HEK293 (cell line): ENCODE results near the gene PRR35.

ENCODE experiments used
- CTCF ChIA-PET: fragments of 350-600 bp; formaldehyde crosslinking; extraction: SDS; loops from one replicate; lab custom pipeline; 2021; ENCODE audit warnings: antibody characterized with exemption; lab: Yijun Ruan, JAX
- POLR2A ChIA-PET: fragments of 300-600 bp; formaldehyde crosslinking; extraction: SDS; loops from one replicate; lab custom pipeline; 2020; ENCODE audit warnings: antibody characterized with exemption, inconsistent platforms; lab: Yijun Ruan, JAX
- H3K27ac ChIP-seq: fragments of 200-500 bp; sonication (Bioruptor generic); 2 replicates; pipeline ENCODE4 v1.5.1; 2014; ENCODE audit warnings: low read depth, low read length, control low read depth, inconsistent platforms; ENCODE audit errors: extremely low read depth
- H3K36me3 ChIP-seq, 2 experiments: fragments of 200-500 bp in 1 of 2; sonication (Bioruptor generic) in 1 of 2; 1 replicate in 1 of 2; 2 replicates in 1 of 2; pipeline ENCODE4 v1.5.1; 2014 to 2017; ENCODE audit warnings: inconsistent platforms in 2 of 2, low read length in 2 of 2; ENCODE audit not compliant: control insufficient read depth in 2 of 2, insufficient read depth in 1 of 2
- H3K4me1 ChIP-seq: fragments of 200-500 bp; sonication (Bioruptor generic); 2 replicates; pipeline ENCODE4 v1.5.1; 2014; ENCODE audit warnings: mild to moderate bottlenecking, low read length, inconsistent platforms; ENCODE audit not compliant: control insufficient read depth, insufficient read depth
- H3K4me3 ChIP-seq: 2 replicates; pipeline ENCODE4 v1.5.1; 2011; ENCODE audit warnings: low read depth, mild to moderate bottlenecking, control low read depth, low read length, moderate library complexity
- H3K9me3 ChIP-seq: fragments of 200-500 bp; sonication (Bioruptor generic); 2 replicates; pipeline ENCODE4 v1.5.1; 2014; ENCODE audit warnings: low read depth, low read length, inconsistent platforms; ENCODE audit not compliant: control insufficient read depth, insufficient read depth
- KLF17 ChIP-seq: fragments of 450-650 bp; formaldehyde crosslinking; IDR thresholded peaks from 2 replicates; pipeline ENCODE4 v1.5.1; 2016; ENCODE audit warnings: missing biosample characterization, missing genetic modification characterization
- PATZ1 ChIP-seq: fragments of 450-650 bp; formaldehyde crosslinking; IDR thresholded peaks from 2 replicates; pipeline ENCODE4 v1.5.1; 2016; ENCODE audit warnings: missing biosample characterization, missing genetic modification characterization
- PBX3 ChIP-seq: sonication (generic); formaldehyde crosslinking; IDR thresholded peaks from 2 replicates; pipeline ENCODE4 v1.8.1; 2022; ENCODE audit warnings: mild to moderate bottlenecking, moderate library complexity, missing genetic modification reagents
- TRIM28 ChIP-seq: IDR thresholded peaks from 2 replicates; pipeline ENCODE4 v1.6.1; 2011; ENCODE audit warnings: low read length, control low read depth, borderline replicate concordance
- ZBTB11 ChIP-seq: fragments of 450-650 bp; formaldehyde crosslinking; conservative IDR thresholded peaks from 2 replicates; pipeline ENCODE4 v1.5.1; 2016; ENCODE audit warnings: low read depth, missing biosample characterization, missing genetic modification characterization
- ZBTB26 ChIP-seq: fragments of 450-650 bp; formaldehyde crosslinking; optimal IDR thresholded peaks from 2 replicates; pipeline ENCODE3; 2016; ENCODE audit warnings: missing biosample characterization, mild to moderate bottlenecking, missing genetic modification characterization
- ZBTB8A ChIP-seq: fragments of 450-650 bp; formaldehyde crosslinking; IDR thresholded peaks from 2 replicates; pipeline ENCODE4 v1.5.1; 2016; ENCODE audit warnings: missing biosample characterization, missing genetic modification characterization
- ZFHX2 ChIP-seq: fragments of 450-650 bp; formaldehyde crosslinking; conservative IDR thresholded peaks from 2 replicates; pipeline ENCODE4 v1.5.1; 2016; ENCODE audit warnings: missing biosample characterization, missing genetic modification characterization
- ZFP69B ChIP-seq: fragments of 450-650 bp; formaldehyde crosslinking; IDR thresholded peaks from 2 replicates; pipeline ENCODE4 v1.5.1; 2016; ENCODE audit warnings: missing biosample characterization, missing genetic modification characterization
- ZNF18 ChIP-seq: fragments of 450-650 bp; formaldehyde crosslinking; IDR thresholded peaks from 2 replicates; pipeline ENCODE4 v1.5.1; 2016; ENCODE audit warnings: missing biosample characterization, missing genetic modification characterization
- ZNF23 ChIP-seq: fragments of 450-650 bp; formaldehyde crosslinking; IDR thresholded peaks from 2 replicates; pipeline ENCODE4 v1.5.1; 2016; ENCODE audit warnings: missing biosample characterization, missing genetic modification characterization, borderline replicate concordance
- ZNF501 ChIP-seq: fragments of 450-650 bp; formaldehyde crosslinking; IDR thresholded peaks from 2 replicates; pipeline ENCODE4 v1.5.1; 2016; ENCODE audit warnings: missing biosample characterization, missing genetic modification characterization
- ZNF548 ChIP-seq: fragments of 450-650 bp; formaldehyde crosslinking; IDR thresholded peaks from 2 replicates; pipeline ENCODE4 v1.5.1; 2016; ENCODE audit warnings: missing biosample characterization, missing genetic modification characterization
- ZNF600 ChIP-seq: fragments of 450-650 bp; formaldehyde crosslinking; IDR thresholded peaks from 2 replicates; pipeline ENCODE4 v1.5.1; 2016; ENCODE audit warnings: missing biosample characterization, missing genetic modification characterization
- ZNF629 ChIP-seq: fragments of 450-650 bp; formaldehyde crosslinking; IDR thresholded peaks from 2 replicates; pipeline ENCODE4 v1.5.1; 2017; ENCODE audit warnings: missing biosample characterization, missing genetic modification characterization
- ZNF670 ChIP-seq: fragments of 450-650 bp; formaldehyde crosslinking; IDR thresholded peaks from 2 replicates; pipeline ENCODE4 v1.5.1; 2016; ENCODE audit warnings: missing biosample characterization, missing genetic modification characterization, low read depth
- ZNF677 ChIP-seq: fragments of 450-650 bp; IDR thresholded peaks from 2 replicates; pipeline ENCODE4 v1.5.0; 2018; ENCODE audit warnings: missing biosample characterization, mild to moderate bottlenecking, missing genetic modification characterization, moderate library complexity
- ZSCAN30 ChIP-seq: fragments of 450-650 bp; IDR thresholded peaks from 2 replicates; pipeline ENCODE4 v1.5.1; 2018; ENCODE audit warnings: missing biosample characterization, mild to moderate bottlenecking, missing genetic modification characterization, moderate library complexity
- ZXDB ChIP-seq: fragments of 450-650 bp; formaldehyde crosslinking; IDR thresholded peaks from 2 replicates; pipeline ENCODE4 v1.5.1; 2016; ENCODE audit warnings: missing biosample characterization, missing genetic modification characterization

PRR35 gene

GRCh38 chr16:591892-592517 lies 31.8 kb downstream of the PRR35 start:
- peak; percentile 3; the same call in 1 of the 2 replicates for TF ChIP-seq ZNF677 (tag by site-specific recombination)
- no peak for TF ChIP-seq ZNF18 (tag by site-specific recombination)
- TF ChIP-seq ZNF629 (tag by site-specific recombination), result no peak
- TF ChIP-seq ZNF23 (tag by site-specific recombination), result no peak
- TF ChIP-seq PBX3, result no peak
- no peak; the same call in 1 of the 2 replicates for TF ChIP-seq ZFHX2 (tag by site-specific recombination)
- TF ChIP-seq ZBTB11 (tag by site-specific recombination), result no peak
- Histone ChIP-seq H3K27ac (no peak overlapping the region), H3K4me1 (peaks cover 14% of the 10 kb centered on the region), H3K9me3 (no peaks in the 10 kb centered on the region), H3K4me3 (no peak overlapping the region), H3K36me3 (peaks cover 0 to 8% of the 10 kb centered on the region in 2 experiments; a peak in 1 of 3 replicates)
- CTCF ChIA-PET, result interaction anchor here (1.5 kb wide), 1 partner anchor 10 kb away, joined by 4 read pairs; no protein-coding TSS in a partner anchor
- POLR2A ChIA-PET, result interaction anchor here (1.0 kb wide), 1 partner anchor 10 kb away, joined by 5 read pairs; no protein-coding TSS in a partner anchor

GRCh38 chr16:592518-593306 lies 32.5 kb downstream of the PRR35 start:
- CTCF ChIA-PET, result interaction anchor here (1.5 kb wide), 1 partner anchor 9 kb away, joined by 4 read pairs; no protein-coding TSS in a partner anchor
- no peak overlapping the region for H3K4me3 ChIP-seq
- POLR2A ChIA-PET, result interaction anchor here (1.0 kb wide), 1 partner anchor 11 kb away, joined by 5 read pairs; no protein-coding TSS in a partner anchor
- peak; percentile 71 for TF ChIP-seq KLF17 (tag by site-specific recombination)
- TF ChIP-seq ZFP69B (tag by site-specific recombination), result peak; percentile 58; the same call in 1 of the 2 replicates
- TF ChIP-seq TRIM28, result peak; percentile 60; the same call in 1 of the 2 replicates
- TF ChIP-seq PATZ1 (tag by site-specific recombination), result peak; percentile 54
- TF ChIP-seq ZBTB26 (tag by site-specific recombination), result peak; percentile 54
- TF ChIP-seq ZNF501 (tag by site-specific recombination), result no peak
- TF ChIP-seq ZNF600 (tag by site-specific recombination), result peak; percentile 70; the same call in 1 of the 2 replicates
- TF ChIP-seq ZXDB (tag by site-specific recombination), result peak; percentile 82
- peak; percentile 85 for TF ChIP-seq ZBTB8A (tag by site-specific recombination)
- peak; percentile 63 for TF ChIP-seq ZSCAN30 (tag by site-specific recombination)
- no peak for TF ChIP-seq ZNF670 (tag by site-specific recombination)
- TF ChIP-seq ZNF548 (tag by site-specific recombination), result no peak

More at GRCh38 chr16:592518-593306, 32.5 kb downstream of the PRR35 start:
- Histone ChIP-seq H3K4me1 (peaks cover 14% of the 10 kb centered on the region), H3K27ac (no peak overlapping the region), H3K9me3 (no peaks in the 10 kb centered on the region), H3K36me3 (peaks cover 0 to 8% of the 10 kb centered on the region in 2 experiments; a peak in 1 of 3 replicates)
